NCI-H446 treated with DMSO at 0.1 percent for 48 hours (cell line): Measurements from ENCODE around the gene FFAR3.

Experiments used
- DNase-seq: peaks from one replicate; lab custom pipeline; 2025; lab: John Stamatoyannopoulos, UW

Gene FFAR3

DNA sequence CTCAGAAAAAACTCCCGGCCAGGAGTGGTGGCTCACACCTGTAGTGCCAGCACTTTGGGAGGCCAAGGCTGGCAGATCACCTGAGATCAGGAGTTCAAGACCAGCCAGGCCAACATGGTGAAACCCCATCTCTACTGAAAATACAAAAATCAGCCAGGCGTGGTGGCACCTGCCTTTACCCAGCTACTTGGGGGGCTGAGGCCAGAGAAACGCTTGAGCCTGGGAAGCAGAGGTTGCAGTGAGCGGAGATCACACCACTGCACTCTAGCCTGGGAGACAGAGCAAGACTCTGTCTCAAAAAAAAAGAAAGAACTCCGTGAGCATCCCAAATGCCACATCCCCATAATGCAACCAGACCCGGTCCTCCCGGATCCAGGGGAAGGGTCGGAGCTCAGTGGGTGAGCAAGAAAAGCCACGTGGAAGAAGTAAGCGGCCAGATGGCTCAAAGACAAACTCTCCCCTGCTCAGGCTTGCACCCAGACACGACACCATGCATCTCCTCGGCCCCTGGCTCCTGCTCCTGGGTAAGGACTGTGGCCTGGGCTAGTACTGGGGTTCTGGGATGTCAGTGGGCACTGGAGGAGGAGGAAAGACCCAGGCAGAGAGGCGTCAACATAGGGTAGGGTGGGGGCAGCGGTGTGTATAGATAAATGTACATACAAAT, 26.6 kb upstream of the FFAR3 start:
- DNase-seq: no peak

DNA sequence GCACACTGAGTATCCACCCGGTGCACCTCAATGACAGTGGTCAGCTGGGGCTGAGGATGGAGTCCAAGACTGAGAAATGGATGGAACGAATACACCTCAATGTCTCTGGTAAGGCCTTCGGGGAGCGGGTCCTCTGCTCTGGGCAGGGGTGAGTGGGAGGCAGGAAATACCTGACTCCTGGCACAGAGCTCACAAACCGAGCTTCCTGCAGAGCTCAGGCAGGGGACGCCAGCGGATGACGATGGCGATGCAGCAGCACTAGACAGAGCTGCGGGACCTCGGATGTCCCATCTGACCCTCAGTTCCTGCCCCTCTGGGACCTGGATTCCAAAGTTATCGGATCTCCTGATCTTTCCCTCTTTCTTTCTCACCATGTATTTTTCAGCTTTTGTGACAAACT, 25.4 kb upstream of the FFAR3 start:
- DNase-seq: no peak

DNA sequence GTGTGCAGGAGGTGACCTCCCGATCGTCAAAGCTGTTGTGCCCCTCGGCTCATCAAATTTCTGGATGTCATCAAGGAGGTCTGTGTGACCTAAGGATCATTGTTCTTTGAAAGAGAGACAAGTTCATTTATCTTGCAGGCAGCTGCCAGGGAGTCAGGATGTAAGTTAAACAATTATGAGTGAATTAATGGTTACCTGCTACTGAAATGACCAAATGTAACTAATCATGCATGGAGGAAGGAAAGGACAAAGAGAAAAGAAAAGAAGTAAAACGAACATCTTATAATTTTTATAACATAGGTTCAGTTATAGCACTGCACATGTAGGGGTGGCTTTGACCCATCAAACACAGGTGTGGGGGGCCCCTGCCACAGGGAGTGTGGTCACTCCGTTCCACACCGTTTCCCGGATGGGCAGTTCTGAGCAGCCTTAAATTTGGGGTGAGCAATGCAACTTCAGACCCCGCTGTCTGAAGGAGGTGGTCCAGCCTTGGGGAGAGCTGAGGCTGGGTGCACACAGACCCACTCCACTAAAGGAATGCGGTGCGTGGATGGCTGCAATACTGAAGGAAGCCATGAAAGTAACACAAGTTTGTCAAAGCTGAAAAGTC, 24.0 kb upstream of the FFAR3 start:
- DNase-seq: no peak

DNA sequence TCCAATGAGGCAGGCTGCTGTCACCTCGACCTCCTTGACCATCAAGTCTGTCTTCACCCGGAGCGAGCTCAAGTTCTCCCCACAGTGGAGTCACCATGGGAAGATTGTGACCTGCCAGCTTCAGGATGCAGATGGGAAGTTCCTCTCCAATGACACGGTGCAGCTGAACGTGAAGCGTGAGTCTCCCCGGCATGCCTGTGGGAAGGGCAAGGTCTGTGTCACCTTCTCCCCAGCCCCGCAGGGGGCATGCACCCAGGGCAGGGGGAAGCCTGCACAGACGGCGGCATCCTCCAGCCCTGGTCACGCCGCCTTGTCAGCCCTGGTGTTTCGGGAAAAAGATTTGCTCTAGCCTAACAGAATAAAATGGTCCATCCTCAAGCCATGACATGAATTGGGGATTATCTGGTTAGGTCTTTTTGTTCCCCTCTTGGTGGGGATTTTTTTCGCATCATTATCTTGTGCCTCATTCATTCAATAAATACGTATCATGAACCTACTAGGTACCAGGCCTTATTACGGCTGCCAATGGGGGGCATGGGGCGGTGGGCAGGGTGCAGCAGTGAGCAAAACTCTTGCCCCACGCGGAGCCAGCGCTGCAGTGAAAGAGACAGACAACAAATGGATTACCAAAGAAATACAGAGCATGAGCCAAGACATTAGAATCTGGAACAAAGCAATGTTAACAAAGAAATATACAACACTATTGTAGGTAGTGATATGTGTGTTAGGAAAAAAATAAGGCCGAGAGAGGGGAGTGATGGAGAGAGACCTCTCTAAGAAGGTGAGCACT, 21.9 kb upstream of the FFAR3 start:
- DNase-seq: no peak

DNA sequence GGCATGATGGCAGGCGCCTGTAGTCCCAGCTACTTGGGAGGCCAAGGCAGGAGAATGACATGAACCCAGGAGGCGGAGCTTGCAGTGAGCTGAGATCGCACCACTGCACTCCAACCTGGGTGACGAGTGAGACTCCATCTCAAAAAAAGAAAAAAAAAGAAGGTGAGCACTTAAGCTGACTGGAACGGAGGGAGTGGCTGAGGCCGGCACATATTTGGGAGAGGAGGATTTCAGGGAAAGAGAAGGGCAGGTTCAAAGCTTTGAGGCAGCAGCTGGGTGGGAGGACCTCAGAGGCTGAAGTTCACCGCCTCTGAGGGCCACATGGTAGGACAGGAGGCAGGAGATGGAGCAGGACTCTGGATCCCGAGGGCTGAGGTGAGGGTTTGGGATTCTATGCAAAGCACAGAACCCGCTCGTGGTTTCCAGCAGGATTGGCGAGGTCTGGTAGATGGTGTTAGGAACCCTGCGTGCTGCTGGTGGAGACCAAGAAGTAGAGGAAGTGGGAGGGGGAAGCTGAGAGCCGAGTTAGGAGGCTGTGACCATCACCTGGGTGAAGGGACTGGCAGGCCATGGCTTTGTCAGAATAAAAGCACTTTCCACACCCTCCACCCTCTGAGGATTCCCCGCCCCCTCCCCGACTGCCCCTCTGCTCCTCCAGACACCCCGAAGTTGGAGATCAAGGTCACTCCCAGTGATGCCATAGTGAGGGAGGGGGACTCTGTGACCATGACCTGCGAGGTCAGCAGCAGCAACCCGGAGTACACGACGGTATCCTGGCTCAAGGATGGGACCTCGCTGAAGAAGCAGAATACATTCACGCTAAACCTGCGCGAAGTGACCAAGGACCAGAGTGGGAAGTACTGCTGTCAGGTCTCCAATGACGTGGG, 20.9 kb upstream of the FFAR3 start:
- DNase-seq: no peak

DNA sequence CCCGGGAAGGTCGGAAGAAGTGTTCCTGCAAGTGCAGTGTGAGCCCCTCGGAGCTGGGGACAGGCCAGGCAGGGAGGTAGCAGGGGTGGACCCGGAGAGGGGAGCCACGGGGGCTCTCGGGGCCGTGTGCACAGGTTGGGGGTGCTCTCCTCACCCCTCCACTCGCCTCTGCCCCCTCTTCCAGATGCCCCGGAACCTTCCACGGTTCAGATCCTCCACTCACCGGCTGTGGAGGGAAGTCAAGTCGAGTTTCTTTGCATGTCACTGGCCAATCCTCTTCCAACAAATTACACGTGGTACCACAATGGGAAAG, 20.3 kb upstream of the FFAR3 start:
- DNase-seq: no peak

DNA sequence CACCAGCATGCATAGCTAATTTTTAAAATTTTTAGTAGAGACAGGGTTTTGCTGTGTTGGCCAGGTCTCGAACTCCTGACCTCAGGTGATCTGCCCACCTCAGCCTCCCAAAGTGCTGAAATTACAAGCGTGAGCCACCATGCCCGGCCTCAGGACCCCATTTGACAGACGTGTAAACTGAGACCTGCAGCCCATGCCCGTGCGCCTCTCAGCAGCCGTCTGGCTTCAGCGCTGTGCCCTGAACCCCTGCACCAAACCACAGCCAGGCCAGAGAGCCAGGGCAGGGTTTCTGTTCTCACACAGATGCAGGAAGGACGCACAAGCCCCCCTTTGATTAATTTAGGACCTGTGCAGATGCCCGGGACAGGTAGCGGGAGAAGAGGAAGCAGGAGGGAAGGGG, 17.8 kb upstream of the FFAR3 start:
- DNase-seq: no peak

DNA sequence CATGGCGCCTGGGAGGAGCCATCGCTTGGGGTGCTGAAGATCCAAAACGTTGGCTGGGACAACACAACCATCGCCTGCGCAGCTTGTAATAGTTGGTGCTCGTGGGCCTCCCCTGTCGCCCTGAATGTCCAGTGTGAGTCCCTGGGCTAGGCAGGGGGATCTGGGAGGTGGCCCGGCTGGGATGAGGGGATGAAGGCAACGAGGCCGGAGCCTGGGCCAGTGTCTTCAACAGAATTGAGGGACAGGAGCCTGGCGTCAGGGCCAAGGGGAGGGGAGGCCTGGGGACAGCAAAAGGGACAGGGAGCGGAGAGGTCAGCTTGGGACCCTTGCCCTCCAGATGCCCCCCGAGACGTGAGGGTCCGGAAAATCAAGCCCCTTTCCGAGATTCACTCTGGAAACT, 17.3 kb upstream of the FFAR3 start:
- DNase-seq: no peak

DNA sequence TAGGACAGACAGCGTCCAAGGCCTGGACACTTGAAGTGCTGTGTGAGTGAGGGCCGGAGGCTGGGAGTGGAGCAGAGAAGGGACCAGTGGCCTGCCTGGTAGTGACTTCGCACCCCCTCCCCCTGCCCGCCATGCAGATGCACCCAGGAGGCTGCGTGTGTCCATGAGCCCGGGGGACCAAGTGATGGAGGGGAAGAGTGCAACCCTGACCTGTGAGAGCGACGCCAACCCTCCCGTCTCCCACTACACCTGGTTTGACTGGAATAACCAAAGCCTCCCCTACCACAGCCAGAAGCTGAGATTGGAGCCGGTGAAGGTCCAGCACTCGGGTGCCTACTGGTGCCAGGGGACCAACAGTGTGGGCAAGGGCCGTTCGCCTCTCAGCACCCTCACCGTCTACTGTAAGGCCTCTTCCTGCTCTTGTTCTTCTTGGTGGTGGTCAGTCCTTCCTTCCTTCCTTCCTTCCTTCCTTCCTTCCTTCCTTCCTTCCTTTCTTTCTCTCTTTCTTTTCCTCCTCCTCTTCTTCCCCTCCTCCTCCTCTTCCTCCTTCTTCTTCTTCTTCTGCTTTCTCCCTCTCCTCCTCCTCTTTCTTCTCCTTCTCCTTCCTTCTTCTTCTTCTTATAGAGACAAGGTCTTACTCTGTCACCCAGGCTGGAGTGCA, 16.6 kb upstream of the FFAR3 start:
- no peak for DNase-seq

DNA sequence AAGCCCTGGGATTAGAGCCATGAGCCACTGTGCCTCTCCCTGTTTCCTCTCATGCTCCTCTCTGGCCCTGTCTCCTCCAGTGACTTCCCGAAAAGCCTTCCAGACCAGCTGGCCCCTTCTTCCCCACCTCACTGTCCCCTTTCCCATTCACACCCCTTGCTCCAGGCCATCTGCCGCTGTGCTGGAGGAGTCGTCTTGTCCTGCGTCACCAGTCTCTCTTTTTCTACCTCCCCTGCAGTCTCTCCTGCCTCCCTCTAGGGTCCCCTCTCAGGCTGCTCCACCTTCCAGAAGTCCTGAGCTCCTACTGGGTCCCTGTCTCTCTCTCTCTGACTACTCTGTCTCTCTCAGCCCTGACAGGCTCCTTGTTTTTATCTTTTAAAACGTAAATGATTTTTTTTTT, 15.8 kb upstream of the FFAR3 start:
- DNase-seq: no peak

DNA sequence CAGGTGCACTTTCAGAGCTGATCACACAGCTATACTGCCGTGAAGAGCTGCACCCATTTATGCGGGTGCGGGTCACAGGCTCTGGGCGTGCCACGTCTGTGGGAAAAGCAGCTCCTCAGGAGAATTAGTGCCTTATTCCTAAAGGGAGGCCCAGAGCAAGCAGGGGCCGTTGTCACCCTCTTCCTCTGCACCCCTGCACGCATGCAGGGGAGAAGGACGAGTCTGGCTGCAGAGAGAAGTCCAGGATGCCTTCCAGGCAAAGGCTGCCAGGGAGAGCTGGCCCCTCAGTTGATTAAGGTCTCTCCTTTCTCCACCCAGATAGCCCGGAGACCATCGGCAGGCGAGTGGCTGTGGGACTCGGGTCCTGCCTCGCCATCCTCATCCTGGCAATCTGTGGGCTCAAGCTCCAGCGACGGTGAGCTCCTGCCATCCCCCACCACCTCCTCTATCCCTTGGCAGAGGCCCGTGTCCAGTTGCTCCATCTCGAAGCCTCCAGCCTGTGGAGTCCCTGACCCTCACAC, 13.7 kb upstream of the FFAR3 start:
- DNase-seq: no peak

DNA sequence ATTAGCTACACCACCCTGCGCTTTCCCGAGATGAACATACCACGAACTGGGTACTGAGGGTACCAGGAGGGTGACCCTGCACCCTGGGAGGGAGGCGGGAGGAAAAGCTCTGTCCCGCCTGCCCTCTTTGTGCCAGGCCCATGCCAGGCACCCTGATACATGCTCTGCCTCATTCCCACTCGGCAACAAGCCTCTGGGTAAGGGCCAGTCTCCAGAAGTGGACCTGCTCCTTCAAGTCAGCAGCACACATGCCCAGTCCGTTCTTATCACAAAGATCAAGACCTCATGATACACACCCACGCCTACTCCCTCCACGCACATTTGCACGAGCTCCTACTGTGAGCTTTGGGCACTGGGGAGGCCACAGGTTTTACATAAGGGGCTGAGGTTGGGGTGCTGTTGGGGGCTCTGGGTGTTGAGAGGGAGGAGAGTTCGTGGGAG, 12.6 kb upstream of the FFAR3 start:
- no peak for DNase-seq

DNA sequence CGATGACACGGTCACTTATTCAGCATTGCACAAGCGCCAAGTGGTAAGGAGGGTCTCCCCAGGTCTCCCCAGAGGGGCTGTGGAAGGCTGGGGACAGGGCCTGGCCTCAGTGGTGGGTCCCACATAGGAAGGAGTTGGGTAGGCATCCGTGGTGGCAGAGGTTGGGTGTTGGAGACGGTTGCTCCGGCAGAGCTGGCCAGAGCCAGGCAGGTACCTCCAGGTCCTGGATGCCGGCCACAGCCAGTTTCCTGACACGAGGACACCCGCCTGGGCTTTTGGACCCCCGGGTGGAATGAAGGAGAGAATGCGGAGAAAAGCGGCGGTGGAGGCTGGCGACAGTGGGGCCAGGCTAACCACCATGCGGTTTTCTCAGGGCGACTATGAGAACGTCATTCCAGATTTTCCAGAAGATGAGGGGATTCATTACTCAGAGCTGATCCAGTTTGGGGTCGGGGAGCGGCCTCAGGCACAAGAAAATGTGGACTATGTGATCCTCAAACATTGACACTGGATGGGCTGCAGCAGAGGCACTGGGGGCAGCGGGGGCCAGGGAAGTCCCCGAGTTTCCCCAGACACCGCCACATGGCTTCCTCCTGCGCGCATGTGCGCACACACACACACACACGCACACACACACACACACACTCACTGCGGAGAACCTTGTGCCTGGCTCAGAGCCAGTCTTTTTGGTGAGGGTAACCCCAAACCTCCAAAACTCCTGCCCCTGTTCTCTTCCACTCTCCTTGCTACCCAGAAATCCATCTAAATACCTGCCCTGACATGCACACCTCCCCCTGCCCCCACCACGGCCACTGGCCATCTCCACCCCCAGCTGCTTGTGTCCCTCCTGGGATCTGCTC, 11.8 kb upstream of the FFAR3 start:
- DNase-seq: no peak

DNA sequence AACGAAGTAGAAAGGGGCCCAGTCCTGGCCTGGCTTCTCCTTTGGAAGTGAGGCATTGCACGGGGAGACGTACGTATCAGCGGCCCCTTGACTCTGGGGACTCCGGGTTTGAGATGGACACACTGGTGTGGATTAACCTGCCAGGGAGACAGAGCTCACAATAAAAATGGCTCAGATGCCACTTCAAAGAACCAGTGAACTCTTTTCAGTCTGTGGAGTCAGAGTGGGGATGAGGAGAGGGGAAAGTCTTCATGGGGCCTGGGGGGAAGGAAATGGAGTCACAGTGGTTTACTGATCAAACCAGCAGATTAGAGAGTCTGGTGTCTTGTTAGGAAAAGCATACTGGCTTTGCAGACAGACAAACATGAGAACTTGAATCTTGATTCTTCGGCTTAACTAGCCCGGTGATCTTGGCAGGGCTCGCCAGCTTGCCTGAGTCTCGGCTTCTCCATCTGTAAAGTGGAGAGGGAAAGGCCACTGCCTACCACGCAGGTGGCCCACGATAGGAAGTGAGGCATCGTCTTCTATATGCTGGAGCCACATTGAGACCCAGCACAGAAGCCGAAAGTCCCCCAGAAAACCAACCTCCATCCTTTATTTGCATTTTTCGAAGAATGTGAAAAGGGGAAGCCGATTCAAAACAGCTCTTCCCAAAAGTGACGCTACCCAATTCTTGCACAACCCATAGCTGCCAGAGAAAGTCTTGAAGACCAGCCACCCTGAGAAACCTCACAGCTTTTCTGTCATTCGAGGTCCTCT, 10.9 kb upstream of the FFAR3 start, which contains the start of gene FFAR1:
FFAR1 (plus strand) TSS at position 732 of the 759 bp plus-strand sequence. CDS start 3,650 bp downstream, outside the sequence.
- DNase-seq: no peak

DNA sequence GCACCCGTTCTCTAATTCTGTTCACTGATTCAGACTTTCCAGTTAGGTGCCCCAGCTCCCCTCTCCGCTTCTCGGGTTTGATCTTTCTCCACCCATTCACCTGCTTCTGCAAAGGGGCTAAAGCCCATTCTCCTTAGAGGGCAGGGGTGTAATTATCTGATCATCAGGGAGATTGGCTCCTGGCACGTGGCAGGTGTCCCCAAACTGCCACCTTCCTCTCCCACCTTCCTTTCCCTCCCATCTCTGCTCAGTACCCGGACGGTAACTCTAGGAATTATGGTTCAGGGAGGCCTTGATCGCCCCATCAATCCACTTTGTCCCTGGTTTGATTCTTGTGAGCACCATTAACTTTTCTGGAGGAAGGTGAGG, 10.3 kb upstream of the FFAR3 start:
- DNase-seq: no peak

DNA sequence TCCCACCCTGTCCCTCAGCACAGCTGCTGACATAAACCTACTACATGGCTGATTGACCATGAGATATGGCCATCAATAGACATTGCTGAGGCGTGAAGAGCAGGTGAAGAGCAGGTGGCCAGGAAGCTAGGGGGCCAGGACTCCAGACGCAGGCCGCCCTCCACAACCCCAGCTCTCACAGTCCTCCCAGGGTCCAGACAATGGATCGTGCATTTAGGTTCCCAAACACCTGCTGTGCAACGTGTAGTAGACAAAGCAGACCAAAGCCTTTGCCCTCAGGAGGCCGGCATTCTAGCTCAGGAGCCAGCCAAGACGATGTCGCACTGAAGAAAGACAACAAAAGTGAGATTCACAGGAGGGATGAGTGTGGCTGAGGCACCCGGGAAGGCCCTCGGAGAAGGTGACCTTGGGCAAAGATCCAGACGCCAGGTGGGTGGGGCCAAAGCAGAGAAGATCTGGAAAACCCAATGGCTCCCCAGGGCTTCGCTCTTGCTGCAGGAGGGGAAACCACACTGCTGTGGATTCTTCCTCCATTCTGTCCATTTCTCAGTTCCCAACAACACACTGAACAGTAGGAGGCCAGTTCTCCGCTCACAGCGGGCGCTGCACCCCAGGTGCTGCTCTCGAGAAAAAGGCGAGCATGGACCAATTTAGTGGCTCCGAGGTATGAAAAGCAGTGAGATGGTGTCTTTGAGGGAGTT, 9.2 kb upstream of the FFAR3 start:
- no peak for DNase-seq

DNA sequence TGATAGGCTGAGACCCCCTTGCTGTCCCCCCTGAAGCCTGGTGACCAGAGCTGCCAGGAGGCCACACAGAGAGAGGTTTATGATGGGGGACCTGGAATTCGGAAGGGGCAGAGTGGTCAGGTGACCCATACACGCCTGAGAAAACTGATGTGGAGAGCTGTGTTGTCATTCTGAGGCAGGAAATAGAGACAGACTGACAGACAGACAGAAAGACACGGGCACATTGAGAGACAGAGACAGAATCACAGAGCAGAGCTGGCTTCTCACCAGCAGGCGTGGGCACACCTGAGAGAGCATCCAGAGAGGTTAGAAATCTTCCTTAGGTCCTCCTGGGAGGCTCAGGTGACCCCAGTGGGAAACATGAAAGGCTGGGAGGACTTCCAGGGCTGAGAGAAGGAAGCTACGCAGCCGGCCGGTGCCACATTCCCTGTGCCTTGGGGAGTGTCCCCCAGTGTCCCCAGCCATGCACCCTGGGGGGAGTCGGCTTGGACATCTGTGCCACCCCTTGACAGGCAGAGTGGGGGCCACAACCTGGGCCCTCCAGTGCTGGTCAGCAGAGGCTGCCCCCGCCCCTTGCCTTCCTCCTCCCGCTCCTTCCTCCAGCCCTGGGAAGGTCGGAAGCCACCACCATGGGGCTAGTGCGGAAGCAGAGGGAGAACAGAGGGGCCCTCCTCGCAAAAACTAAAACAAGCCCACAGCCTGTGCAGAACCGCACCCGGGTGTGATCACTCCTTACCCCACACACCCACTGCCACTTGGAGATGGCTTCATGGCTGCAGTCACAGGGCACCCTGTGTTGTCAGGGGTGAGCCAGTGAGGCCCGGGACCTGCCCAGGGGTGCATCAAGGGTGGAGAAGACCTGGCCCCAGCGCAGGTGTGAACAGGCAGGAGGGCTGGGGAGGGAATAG, 8.4 kb upstream of the FFAR3 start:
- no peak for DNase-seq

DNA sequence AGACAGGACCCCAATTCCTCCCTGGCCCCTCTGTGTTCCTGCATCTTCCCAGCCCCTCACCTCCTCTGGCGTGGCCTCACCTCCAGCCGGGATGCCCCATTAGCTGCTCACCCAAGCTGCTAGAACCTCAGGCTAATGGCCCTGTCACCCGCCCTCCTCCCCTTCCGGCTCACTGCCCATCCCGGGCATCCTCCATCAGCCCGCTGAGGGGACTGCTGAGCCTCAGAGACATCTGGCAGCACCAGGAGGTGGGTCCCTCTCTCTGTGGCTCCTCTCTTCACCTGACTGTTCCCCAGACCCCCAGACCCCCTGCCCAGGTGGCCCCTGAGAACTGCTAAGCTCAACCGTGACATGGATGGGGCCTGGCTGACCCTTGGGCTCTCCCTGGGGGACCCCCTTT, 7.7 kb upstream of the FFAR3 start:
- no peak for DNase-seq
